Tibial nerve (tissue), 4 donors: Measurements from ENCODE around the gene NANOS1.

Experiments
- EP300 ChIP-seq, 2 donors: sonication (generic); formaldehyde crosslinking; IDR thresholded peaks; one replicate each; pipeline ENCODE4 v1.6.1; 2017; ENCODE audit warnings: antibody characterized with exemption in 2 of 2, mild to moderate bottlenecking in 1 of 2
- TF ChIP-seq, protein P1 (sequence below), 5 experiments: fragments of 200-600 bp in 3 of 5; fragments of 450-650 bp in 2 of 5; sonication (generic) in 3 of 5; IDR thresholded peaks; one replicate each; pipeline ENCODE4 v1.5.1; 2016 to 2019; ENCODE audit warnings: antibody characterized with exemption in 5 of 5, mild to moderate bottlenecking in 3 of 5, moderate library complexity in 2 of 5

GRCh38 chr10:119070395-119071165, 41.1 kb downstream of the NANOS1 start:
- no peak for TF ChIP-seq EP300 (IDR thresholded peaks at IDR 0.05)
- TF ChIP-seq, protein P1, sequence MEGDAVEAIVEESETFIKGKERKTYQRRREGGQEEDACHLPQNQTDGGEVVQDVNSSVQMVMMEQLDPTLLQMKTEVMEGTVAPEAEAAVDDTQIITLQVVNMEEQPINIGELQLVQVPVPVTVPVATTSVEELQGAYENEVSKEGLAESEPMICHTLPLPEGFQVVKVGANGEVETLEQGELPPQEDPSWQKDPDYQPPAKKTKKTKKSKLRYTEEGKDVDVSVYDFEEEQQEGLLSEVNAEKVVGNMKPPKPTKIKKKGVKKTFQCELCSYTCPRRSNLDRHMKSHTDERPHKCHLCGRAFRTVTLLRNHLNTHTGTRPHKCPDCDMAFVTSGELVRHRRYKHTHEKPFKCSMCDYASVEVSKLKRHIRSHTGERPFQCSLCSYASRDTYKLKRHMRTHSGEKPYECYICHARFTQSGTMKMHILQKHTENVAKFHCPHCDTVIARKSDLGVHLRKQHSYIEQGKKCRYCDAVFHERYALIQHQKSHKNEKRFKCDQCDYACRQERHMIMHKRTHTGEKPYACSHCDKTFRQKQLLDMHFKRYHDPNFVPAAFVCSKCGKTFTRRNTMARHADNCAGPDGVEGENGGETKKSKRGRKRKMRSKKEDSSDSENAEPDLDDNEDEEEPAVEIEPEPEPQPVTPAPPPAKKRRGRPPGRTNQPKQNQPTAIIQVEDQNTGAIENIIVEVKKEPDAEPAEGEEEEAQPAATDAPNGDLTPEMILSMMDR (IDR thresholded peaks at IDR 0.05) = no peak
